NCI-H774 (cell line): ENCODE results near the gene ATOH1.

ENCODE experiments used
- DNase-seq: peaks from one replicate; lab custom pipeline; 2025; lab: John Stamatoyannopoulos, UW

The ATOH1 gene

DNA sequence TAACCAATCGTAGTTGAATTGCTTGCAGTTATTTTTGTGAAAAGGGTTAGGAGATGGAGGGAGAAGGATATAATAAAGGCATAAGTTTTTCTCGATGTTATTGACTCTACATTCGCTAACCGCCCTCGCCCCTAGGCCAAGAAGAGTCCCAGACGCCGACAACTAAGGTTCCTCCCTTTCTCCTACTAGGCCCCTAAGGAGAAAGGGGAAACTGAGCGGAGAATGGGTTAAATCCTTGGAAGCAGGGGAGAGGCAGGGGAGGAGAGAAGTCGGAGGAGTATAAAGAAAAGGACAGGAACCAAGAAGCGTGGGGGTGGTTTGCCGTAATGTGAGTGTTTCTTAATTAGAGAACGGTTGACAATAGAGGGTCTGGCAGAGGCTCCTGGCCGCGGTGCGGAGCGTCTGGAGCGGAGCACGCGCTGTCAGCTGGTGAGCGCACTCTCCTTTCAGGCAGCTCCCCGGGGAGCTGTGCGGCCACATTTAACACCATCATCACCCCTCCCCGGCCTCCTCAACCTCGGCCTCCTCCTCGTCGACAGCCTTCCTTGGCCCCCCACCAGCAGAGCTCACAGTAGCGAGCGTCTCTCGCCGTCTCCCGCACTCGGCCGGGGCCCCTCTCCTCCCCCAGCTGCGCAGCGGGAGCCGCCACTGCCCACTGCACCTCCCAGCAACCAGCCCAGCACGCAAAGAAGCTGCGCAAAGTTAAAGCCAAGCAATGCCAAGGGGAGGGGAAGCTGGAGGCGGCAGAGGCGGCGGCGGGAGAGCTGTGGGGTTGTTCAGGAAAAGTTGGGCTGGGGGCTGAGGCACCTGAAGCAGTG lies 5.9 kb downstream of the ATOH1 start:
- DNase-seq = no peak

DNA sequence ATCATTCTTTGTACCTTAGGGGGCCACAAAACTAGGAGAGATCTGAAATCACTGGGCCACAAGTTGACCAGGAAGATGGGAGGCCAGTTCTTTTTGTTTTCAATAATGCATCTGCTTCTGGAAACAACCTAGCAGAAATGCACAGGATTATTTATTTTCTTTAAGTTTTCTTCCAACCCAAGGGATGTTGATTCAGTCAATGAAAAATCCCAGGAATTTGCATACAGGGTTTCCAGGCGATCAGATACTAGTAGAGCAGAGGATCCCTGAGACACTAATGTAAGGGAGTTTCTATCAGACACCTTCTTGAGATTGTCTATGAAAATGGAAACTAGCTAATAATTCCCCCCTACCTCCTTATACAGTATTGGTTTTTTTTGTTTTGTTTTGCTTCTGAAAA lies 7.4 kb downstream of the ATOH1 start:
- DNase-seq = no peak

DNA sequence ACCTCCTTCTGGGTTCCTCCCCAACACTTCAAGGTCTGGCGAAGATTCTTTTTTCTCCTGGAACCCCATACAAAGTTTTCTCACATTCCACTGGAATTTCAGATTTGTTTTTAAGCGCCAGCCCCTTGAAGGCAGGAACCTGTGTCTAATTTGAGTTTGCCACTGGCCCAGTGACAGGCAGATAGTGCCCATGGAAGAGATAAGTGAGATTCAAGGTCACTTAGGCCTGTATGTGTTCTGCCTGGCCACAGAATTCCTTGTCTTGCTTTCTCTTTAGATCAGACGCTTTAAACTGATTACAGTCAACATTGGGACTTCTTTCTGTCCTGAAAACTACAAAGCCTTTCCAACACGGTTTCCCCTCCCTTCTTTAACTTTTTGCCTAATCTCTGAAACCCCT lies 11.2 kb downstream of the ATOH1 start:
- DNase-seq = no peak

DNA sequence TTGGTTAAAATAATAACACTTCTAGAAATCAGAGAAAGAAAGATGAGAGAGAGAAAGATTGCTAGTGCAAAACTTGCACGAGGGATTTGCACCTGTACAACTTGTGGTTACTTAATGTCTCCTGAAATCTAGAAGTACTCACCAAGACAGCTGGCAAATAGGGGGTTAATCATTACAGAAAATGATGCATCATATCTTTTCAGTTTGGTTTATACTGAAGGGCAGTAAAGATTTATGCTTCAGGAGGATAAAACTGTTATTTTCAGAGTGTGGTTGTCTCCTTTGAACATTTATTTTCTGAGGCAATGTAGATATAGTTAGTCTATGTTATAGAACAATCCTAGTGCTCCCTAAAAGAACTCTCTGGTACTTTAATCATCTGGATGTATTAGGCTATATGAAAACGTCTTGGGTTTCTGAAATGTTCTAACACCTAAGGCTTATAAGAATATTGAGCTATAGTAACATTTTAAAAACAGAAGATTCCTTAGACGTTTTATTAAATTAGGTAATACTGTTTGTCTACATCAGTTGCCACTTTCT lies 13.3 kb downstream of the ATOH1 start:
- no peak for DNase-seq

DNA sequence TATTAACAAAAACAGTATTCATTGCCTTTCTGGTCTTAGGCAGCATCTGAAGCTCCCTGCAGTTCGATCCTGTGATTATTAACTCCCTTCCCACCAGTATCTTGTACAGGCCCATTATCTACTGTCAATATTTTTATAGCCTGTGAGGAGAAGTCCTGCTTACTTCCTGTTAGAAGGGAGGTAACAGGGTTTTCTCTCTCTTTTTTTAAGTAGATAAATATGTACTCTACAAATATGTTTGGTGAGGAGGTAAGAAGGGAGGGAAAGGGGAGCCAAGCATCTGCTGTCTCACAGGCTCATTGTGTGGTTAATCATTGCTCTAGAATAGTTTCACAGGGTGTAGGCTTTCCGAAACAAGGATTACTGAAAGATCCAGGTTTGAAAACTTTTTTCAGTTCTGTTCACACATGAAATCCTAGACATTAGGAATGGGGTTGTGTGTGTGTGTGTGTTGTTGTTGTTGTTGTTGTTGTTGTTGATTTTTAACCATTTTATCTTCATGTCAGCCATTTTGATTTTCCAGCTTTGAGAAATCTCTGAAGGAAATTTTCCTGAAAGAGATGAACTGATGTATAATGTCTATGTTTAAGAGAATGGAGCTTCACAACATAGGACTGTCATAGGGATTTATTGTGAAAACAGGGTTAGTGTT lies 14.2 kb downstream of the ATOH1 start:
- no peak for DNase-seq

DNA sequence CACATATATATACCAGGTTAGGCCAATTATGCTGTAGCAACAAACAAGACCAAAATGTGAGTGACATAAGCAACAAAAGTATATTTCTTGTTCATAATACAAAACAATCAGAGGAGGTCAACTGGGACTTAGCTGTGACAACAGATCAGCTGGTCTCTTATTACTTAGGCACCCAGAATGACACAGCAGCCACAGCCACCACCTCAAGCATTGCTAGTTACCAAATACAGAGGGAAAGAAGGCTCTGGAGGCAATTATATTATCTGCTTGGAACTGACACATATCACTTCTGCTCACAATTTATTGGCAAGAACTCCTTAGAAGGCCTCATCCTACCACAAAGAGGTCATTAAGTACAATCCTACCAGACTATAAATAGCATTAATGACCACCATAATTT lies 15.2 kb downstream of the ATOH1 start:
- DNase-seq = no peak

DNA sequence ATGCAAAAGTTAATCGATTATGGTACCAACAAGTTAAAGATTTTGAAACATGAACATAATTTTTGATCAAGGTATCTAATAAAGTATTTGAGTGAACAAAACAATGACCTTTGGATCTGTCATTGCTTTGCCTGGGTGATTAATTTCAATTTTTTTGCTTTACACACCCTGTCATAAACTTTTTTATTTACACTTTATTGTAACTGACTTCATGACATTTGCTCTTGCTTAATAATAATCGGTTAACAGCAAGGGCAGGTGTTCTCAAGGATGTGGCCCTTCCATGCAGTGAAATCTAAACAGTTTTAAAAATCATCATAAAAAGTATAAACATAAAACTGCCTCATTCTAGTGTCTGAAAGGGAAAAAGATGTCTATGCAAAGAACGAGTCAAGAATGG lies 24.1 kb downstream of the ATOH1 start:
- no peak for DNase-seq

DNA sequence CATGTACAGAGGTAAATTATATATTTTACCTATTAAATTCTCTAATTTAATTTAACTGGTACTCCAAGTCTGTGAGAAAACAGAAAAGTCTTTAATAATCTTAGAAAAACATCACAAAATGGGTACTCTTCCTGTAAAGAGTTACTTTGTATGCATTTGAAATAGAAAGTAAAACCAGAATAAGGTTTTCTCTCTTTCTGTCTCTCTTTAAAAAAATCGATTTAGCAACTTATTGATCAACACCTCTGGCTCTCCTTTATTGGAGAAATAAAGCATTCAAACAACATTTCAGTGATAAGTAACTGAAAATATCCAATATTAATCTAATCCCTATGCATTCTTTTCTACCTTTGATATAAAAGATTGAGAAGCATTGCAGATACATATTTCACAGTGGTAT lies 27.4 kb downstream of the ATOH1 start:
- no peak for DNase-seq

DNA sequence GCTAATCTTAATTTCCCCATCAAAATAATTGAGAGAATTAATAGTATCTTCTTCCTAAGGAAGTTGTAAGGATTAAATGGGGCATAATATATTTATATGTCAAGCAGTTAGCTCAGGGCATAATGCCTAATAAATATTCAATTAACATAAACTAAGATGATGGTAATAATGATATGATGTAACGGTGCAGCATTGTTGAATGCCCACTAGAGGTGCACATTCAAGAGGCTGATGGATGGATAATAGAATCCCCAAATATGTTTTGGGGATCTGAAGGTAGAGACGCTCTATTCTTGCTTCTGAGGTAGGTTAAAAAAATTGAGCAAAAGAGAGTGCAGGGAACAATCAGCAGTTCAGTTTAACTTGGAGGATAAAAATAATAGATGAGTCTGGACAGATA lies 37.1 kb downstream of the ATOH1 start:
- no peak for DNase-seq

DNA sequence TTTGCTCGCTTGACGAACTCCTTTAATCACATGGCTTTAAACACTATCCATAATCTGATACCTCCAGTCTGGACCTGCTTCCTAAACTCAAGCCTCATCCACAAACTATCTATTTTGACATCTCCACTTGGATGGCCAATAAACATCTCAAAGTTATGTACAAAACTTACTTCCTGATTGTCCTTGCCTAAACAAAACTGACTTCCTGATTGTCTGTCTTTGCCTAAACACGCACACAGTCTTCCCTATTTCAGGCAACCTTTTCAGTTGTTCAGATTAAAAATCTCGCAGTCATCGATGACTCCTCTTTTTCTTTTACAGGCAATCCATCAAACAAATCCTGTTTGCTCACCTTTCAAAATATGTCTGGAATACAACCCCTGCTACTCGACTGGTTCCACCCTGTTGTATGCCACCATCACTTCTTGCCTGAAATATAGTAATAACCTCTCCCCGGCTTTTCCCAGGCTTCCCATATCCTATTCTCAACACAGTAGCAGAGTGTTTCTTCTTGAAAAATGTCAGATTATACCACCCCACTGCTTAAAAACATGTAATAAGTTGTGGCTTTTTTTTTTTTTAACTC lies 39.0 kb downstream of the ATOH1 start:
- no peak for DNase-seq

DNA sequence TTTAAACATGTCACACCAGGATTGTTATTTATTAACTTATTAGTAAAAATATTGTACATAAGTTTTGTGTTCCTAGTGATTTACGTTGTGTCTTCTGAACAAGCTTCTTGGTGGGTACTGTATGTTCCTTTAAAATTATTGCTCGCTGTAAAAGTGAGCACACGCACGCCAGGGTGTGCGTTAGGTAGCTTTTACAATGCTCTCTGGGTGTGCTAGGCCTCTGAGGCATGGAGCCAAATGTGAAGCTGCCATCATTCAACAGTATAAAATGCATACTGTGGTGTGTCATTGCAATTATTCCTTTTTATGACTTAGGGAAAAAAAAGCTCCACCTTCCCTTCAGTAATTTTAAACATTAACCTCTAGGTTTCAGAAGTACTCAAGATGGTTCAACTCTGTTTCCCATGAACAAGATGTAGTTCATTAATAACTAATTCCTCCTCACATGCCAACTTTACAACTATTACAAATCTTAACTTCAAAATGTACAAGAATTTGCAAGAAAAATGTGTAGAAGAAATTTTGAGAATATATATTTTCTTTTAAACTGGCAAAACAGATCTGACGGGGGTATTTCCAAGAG lies 42.4 kb downstream of the ATOH1 start:
- no peak for DNase-seq

DNA sequence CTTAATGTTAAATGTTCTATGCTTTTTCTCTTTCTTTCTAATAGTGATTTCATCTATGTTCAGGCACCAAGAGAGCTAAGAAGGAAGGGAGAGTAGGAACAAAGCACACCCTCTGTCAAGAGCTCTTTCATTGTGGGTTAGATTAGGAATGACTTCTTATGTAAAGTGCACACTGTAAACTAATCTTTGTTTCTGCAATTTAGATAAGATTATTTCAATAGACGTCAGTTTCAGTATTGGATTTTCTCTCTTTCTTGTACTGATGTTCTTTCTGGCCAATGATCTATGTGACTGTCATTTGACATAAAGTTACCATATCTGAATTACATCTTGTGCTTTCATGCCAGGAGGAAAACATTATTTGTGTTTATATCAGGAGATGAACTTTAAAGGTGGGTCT lies 48.2 kb downstream of the ATOH1 start:
- no peak for DNase-seq

DNA sequence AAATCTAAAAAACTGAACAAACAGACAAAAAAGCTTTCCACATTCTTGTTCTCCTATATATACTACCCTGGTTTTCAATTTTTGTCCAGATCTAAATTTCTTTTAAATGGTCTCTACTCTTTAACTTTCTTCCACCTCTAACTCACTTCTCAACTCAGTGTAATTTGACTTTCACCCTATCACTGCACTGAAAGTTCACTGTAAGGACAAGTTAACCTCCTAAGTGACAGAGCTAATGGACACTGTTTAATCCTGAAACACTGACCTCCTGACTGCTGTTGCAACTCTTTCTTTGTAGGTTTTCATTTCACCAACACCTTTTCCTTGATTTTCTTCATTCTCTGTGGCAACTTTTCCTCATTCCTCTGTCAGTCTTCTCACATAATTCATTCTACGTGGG lies 50.0 kb downstream of the ATOH1 start:
- DNase-seq = no peak

DNA sequence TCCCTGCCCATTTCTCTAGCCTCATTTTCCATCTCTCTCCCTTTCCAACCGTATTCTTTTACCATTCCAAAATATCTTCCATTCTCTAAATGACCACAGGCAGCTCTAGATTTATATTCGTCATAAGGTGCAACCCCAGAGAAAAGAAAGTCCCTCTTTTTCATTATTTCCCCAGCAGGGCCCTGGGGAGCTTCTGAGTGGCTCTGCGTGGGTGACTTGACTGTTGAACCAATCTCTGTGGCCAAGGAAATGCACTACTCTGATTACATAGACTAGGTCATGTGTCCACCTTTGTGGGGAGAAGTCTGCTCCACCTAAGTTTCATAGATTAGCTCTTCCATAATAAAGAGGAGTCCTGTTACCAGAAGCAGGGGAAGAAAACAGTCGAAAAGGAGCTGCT lies 51.4 kb downstream of the ATOH1 start:
- no peak for DNase-seq
